ENCODE results near the gene SULT1C2.

- TF ChIP-seq POLR2AphosphoS5 (IDR thresholded peaks at IDR 0.05; ENCODE audit: low read depth, low read length) (no peak), TAF1 (IDR thresholded peaks at IDR 0.05; ENCODE audit: borderline replicate concordance, insufficient read depth, low read length) (no peak), REST (IDR thresholded peaks at IDR 0.05; ENCODE audit: insufficient read depth in 1 of 2, low read depth in 2 of 2, low read length in 2 of 2) (no peak), SIN3A (IDR thresholded peaks at IDR 0.05; ENCODE audit: borderline replicate concordance, insufficient read depth, low read length) (no peak)
Measured at GRCh38 chr2:108280466-108280865, 8.2 kb upstream of the SULT1C2 start.

Data from PFSK-1 (cell line).